Tracheal epithelial cell (primary cell): Measurements from ENCODE around the gene INKA2. TPM values are rescaled to one million over a fixed set of nuclear protein-coding genes. Genes with fewer than 3 reads are reported as not detected.

Experiments
- total RNA-seq: library from RNA; depleted of rRNA; stranded (reverse); fragments of >200 nt; gene quantifications from 2 replicates; pipeline ENCODE4 v1.2.1, GENCODE V29; 2014

INKA2 gene
- 0.72 and 1.7 TPM in 2 replicates for total RNA-seq

DNA sequence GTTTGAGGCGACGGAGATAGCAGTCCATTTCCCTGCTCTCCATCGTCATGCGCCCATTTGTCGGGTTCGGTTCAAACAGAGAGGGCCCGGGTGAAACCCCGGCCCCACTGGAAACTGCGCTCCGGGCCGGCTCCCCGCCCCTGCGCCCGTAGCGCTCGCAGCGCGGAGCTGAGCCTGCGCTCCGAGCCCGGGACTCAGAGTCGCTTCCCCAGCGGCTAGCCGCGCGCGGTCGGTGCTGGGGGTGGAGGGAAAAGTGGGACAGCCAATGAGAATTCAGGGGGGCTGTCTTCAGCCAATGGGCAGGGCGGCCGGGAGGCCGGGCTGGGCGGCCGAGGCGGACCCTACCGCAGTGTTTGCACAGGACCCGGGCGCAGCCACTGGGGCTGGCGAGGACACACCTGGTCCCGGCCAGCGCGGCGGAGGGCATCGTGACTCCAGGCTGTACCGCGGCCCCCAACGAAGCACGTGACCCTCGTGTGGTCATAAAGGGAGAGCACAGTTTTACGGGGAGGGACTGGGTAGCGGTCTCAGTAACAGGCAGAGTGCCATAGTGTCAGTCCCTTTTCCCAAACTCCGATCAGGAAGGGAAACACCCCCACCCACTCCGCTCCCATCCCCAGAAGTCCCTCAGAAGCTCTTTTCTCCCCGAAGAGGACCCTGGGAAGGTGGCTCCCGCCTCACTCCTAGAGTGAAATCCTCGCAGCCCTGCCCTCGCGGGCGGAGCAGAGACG lies at the start of gene INKA2:
TSS of gene INKA2 (minus strand) at position 202 of the 731 bp plus-strand sequence. CDS start at position 49, 153 bp downstream.

DNA sequence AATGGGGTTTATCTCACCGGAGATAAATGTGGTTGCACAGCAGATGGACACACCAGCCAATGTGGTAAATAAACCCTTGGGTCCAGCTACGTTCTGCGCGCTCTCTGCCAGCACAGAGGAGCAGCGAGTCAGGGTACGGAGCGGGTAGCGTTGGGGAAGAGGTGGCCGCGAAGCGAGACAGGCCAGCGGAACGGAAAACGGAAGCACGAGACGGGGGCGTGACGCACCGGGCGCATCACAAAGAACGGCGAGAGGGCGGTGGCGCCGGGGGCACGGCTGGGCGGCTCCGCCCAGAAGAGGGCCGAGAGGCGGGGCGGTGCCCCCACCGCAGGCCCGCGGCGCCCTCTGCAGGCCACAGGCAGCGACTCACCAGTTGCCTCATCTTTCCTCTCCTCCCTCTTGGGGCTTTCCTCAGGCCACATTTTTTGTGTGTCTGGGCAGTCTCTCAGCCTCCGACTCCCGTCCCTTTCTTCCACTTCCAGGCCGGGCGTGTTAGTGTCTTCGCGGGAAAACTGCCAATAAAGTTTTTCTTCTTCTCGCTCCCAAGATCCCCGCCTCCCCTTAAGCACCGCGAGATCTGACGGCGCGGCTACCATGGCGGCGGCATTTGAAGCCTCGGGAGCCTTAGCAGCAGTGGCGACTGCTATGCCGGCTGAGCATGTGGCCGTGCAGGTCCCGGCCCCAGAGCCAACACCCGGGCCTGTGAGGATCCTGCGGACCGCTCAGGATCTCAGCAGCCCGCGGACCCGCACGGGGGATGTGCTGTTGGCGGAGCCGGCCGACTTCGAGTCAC lies 16.3 kb upstream of the INKA2 start, which contains the start of gene DDX20:
TSS of gene DDX20 (plus strand) at position 571 of the 793 bp plus-strand sequence. CDS start at position 595, 24 bp downstream.

Other genes with a start within 250 kb of the INKA2 start
- not detected in 2 replicates for gene ADORA3, start 235.8 kb downstream of the INKA2 start, total RNA-seq
- not detected in 2 replicates for gene TMIGD3, start 235.8 kb downstream of the INKA2 start, total RNA-seq
- 17.6 and 20.0 TPM in 2 replicates for gene RAP1A, start 119.6 kb downstream of the INKA2 start, total RNA-seq
- 11.3 and 15.6 TPM in 2 replicates for gene DDX20, start 16.5 kb upstream of the INKA2 start, total RNA-seq